Ishikawa (cell line): ENCODE data around the gene OSBPL9.

Source experiments
- YY1 ChIP-seq: IDR thresholded peaks from 2 replicates; pipeline ENCODE4 v1.6.1; 2012; ENCODE audit warnings: low read depth
- TF ChIP-seq, protein P1 (sequence below): IDR thresholded peaks from 2 replicates; pipeline ENCODE4 v1.6.1; 2012

DNA sequence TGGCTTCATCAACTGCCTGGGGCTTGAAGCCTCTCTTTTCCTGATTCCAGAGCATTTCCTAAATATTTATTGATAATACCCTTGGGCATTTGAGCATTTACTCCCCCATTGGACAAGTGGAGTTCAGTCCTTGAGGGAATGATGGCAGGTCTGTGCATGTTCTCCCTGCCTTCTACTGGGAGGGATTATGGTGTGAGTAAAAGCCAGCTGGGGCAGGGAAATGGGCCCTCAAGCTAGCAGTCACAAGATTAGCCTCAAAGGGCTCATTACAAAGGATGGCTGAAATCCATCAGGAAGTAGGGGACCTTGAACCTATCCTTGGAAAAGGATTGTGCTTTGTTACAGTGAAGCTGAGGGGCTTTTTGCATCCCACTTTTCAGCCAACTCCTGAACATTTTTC, 24.2 kb upstream of the OSBPL9 start:
- TF ChIP-seq YY1, result no peak
- TF ChIP-seq, protein P1, sequence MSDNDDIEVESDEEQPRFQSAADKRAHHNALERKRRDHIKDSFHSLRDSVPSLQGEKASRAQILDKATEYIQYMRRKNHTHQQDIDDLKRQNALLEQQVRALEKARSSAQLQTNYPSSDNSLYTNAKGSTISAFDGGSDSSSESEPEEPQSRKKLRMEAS, result no peak
